Fibroblast of lung (primary cell): ENCODE results near the gene NRF1. TPM values are rescaled to one million over a fixed set of nuclear protein-coding genes. Genes with fewer than 3 reads are reported as not detected.

Experiments used
- DNase-seq, 2 donors: peaks; one replicate each; pipeline versions ENCODE4 v3.0.0 to v3.0.0-alpha.2; 2010; ENCODE audit warnings: low read depth in 2 of 2
- H2AFZ ChIP-seq: 2 replicates; pipeline ENCODE4 v1.5.1; 2012; ENCODE audit warnings: low read length, control low read depth, inconsistent platforms
- H3K27ac ChIP-seq: 2 replicates; pipeline ENCODE4 v1.5.1; 2011; ENCODE audit warnings: low read length, control low read depth; ENCODE audit not compliant: insufficient read depth
- H3K27me3 ChIP-seq: 2 replicates; pipeline ENCODE4 v1.5.1; 2011; ENCODE audit warnings: mild to moderate bottlenecking, low read length; ENCODE audit not compliant: control insufficient read depth, insufficient read depth
- H3K36me3 ChIP-seq: 2 replicates; pipeline ENCODE4 v1.5.1; 2011; ENCODE audit warnings: low read length; ENCODE audit not compliant: control insufficient read depth, insufficient read depth
- H3K4me1 ChIP-seq: 2 replicates; pipeline ENCODE4 v1.5.1; 2011; ENCODE audit warnings: low read length; ENCODE audit not compliant: control insufficient read depth, insufficient read depth; ENCODE audit errors: extremely low read depth
- H3K4me2 ChIP-seq: 2 replicates; pipeline ENCODE4 v1.5.1; 2011; ENCODE audit warnings: low read length, control low read depth; ENCODE audit not compliant: insufficient read depth; ENCODE audit errors: extremely low read depth
- H3K4me3 ChIP-seq, 4 experiments: fragments of 200-600 bp in 1 of 4; sonication (generic) in 1 of 4; replicated peaks in 1 of 4; 2 replicates each; pipeline ENCODE4 v1.5.1; 2011 to 2016; ENCODE audit warnings: low read length in 4 of 4, low read depth in 3 of 4, mild to moderate bottlenecking in 3 of 4, control low read depth in 2 of 4, inconsistent platforms in 1 of 4, mixed read lengths in 1 of 4; ENCODE audit not compliant: insufficient read depth in 1 of 4; ENCODE audit errors: control extremely low read depth in 1 of 4
- H3K79me2 ChIP-seq: 2 replicates; pipeline ENCODE4 v1.5.1; 2012; ENCODE audit warnings: mild to moderate bottlenecking, low read length, inconsistent platforms; ENCODE audit not compliant: control insufficient read depth, insufficient read depth
- H3K9ac ChIP-seq: 2 replicates; pipeline ENCODE4 v1.5.1; 2011; ENCODE audit warnings: mild to moderate bottlenecking, low read length, control low read depth; ENCODE audit not compliant: insufficient read depth
- H3K9me3 ChIP-seq: 2 replicates; pipeline ENCODE4 v1.5.1; 2012; ENCODE audit warnings: low read depth, low read length; ENCODE audit not compliant: control insufficient read depth, insufficient read depth
- H4K20me1 ChIP-seq: 2 replicates; pipeline ENCODE4 v1.5.1; 2011; ENCODE audit warnings: low read length; ENCODE audit not compliant: control insufficient read depth, insufficient read depth; ENCODE audit errors: extremely low read depth
- CTCF ChIP-seq, 2 donors: IDR thresholded peaks in 1 of 2; conservative IDR thresholded peaks in 1 of 2; 1 replicate in 1 of 2; 2 replicates in 1 of 2; pipeline ENCODE4 v1.5.1; 2011 to 2012; ENCODE audit warnings: low read length in 2 of 2, control low read depth in 1 of 2, inconsistent platforms in 1 of 2, low read depth in 1 of 2, mild to moderate bottlenecking in 1 of 2
- EZH2 ChIP-seq: IDR thresholded peaks from 2 replicates; pipeline ENCODE4 v1.5.1; 2012; ENCODE audit warnings: low read length, control low read depth, mild to moderate bottlenecking; ENCODE audit errors: missing control alignments
- polyA plus RNA-seq, 2 donors: library from polyadenylated mRNA; depleted of rRNA in 1 of 2; stranded (reverse) in 1 of 2; unstranded in 1 of 2; fragments of >200 nt; gene quantifications; 2 replicates each; pipeline ENCODE4 v1.2.1, GENCODE V29; 2011 to 2012; ENCODE audit warnings: missing spikeins in 1 of 2
- total RNA-seq: library from RNA; depleted of rRNA; stranded (reverse); fragments of >200 nt; gene quantifications from 2 replicates; pipeline ENCODE4 v1.2.1, GENCODE V29; 2014

The NRF1 gene
- total and polyA plus RNA-seq, 2 donors (not counting 1 experiment from before 2014, with no cell fraction given) = 7.3 to 15.5 TPM

DNA sequence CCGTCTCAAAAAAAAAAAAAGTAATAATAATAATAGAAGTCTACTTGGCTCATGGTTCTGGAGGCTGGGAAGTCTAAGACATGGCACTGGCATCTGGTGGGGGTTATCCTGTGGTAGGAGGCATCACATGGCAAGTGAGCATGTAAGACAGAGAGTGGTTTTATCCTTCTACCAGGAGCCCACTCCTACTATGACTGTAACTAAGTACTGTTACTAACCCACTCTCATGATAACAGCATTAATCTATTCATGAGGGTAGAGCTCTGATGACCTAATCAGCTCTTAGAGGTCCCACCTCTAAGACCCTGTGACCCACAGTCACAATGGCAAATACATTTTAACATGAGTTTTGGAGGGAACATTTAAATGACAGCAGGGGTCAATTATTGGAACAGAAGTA lies 43.3 kb upstream of the NRF1 start:
- Histone ChIP-seq H3K27me3 (no peaks in the 10 kb centered on the region), H3K79me2 (no peaks in the 10 kb centered on the region), H3K36me3 (no peaks in the 10 kb centered on the region), H3K4me3 (no peak overlapping the region), H2AFZ (no peak overlapping the region), H4K20me1 (no peaks in the 10 kb centered on the region), H3K9ac (no peak overlapping the region), H3K27ac (no peak overlapping the region), H3K4me2 (no peak overlapping the region), H3K9me3 (no peaks in the 10 kb centered on the region), H3K4me1 (peaks cover 2% of the 10 kb centered on the region)
- TF ChIP-seq EZH2 (no peak), CTCF (conservative IDR thresholded peaks at IDR 0.05 in 1 of 2, IDR thresholded peaks at IDR 0.05 in 1 of 2; ENCODE audit: low read depth in 1 of 2, low read length in 2 of 2) (no peak)
- no peak for DNase-seq

- no peak for DNase-seq
- peaks cover 5% of the 10 kb centered on the region for H3K4me1 ChIP-seq
- TF ChIP-seq CTCF (conservative IDR thresholded peaks at IDR 0.05 in 1 of 2, IDR thresholded peaks at IDR 0.05 in 1 of 2; ENCODE audit: low read depth in 1 of 2, low read length in 2 of 2) (no peak), EZH2 (no peak)
- no peaks in the 10 kb centered on the region for H3K27me3 ChIP-seq
- no peak overlapping the region for H3K9ac ChIP-seq
- H3K4me3 ChIP-seq = no peak overlapping the region
- H3K4me2 ChIP-seq = peak overlapping the region; percentile 85
- no peaks in the 10 kb centered on the region for H3K79me2 ChIP-seq
- peak overlapping the region; percentile 85 for H3K27ac ChIP-seq
- H3K36me3 ChIP-seq = no peaks in the 10 kb centered on the region
- H3K9me3 ChIP-seq = no peaks in the 10 kb centered on the region
- no peaks in the 10 kb centered on the region for H4K20me1 ChIP-seq
- peak overlapping the region; percentile 53 for H2AFZ ChIP-seq
Observed at GRCh38 chr7:129569326-129569725, 42.2 kb upstream of the NRF1 start.

DNA sequence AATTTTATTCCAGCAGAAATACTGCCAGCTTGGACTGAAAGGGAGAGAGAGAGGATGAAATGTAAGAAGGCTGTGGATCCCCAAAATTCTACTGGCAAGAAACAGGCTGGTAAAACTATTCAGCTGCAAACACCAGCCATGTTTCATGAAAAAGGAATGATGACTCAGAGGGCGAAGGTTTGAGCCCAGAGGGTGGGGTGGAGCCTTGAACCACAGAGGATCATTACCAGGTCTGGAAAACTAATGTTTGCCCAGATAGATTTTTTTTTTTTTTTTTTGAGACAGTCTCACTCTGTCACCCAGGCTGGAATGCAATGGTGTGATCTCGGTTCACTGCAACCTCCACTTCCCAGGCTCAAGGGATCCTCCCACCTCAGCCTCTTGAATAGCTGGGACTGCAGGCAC lies 41.7 kb upstream of the NRF1 start:
- H3K4me3 ChIP-seq = no peak overlapping the region
- TF ChIP-seq CTCF (conservative IDR thresholded peaks at IDR 0.05 in 1 of 2, IDR thresholded peaks at IDR 0.05 in 1 of 2; ENCODE audit: low read depth in 1 of 2, low read length in 2 of 2) (no peak), EZH2 (no peak)
- no peaks in the 10 kb centered on the region for H4K20me1 ChIP-seq
- peak overlapping the region; percentile 85 for H3K27ac ChIP-seq
- no peaks in the 10 kb centered on the region for H3K9me3 ChIP-seq
- peak overlapping the region; percentile 53 for H2AFZ ChIP-seq
- H3K9ac ChIP-seq = no peak overlapping the region
- H3K36me3 ChIP-seq = no peaks in the 10 kb centered on the region
- no peaks in the 10 kb centered on the region for H3K79me2 ChIP-seq
- H3K4me2 ChIP-seq = peak overlapping the region; percentile 85
- DNase-seq = peak; percentile 77 to 93
- H3K27me3 ChIP-seq = no peaks in the 10 kb centered on the region
- peaks cover 8% of the 10 kb centered on the region for H3K4me1 ChIP-seq
